Cardiac muscle cell (in vitro differentiated cells and primary cell): ENCODE measurements around the gene IP6K3. TPM values are rescaled to one million over a fixed set of nuclear protein-coding genes. Genes with fewer than 3 reads are reported as not detected.

Experiments used
- DNase-seq, 2 donors: peaks; one replicate each; pipeline versions ENCODE4 v3.0.0 to v3.0.0-alpha.2; 2010 to 2017; ENCODE audit warnings: low read depth in 1 of 2, low spot score in 1 of 2
- H3K27ac ChIP-seq: fragments of 200-600 bp; sonication (generic); 2 replicates; pipeline ENCODE4 v1.5.1; 2016
- H3K27me3 ChIP-seq: fragments of 200-600 bp; sonication (generic); 2 replicates; pipeline ENCODE4 v1.6.0; 2016; ENCODE audit warnings: control low read depth
- H3K36me3 ChIP-seq: fragments of 200-600 bp; sonication (generic); 2 replicates; pipeline ENCODE4 v1.5.1; 2016; ENCODE audit warnings: control low read depth
- H3K4me1 ChIP-seq: fragments of 200-600 bp; sonication (generic); 2 replicates; pipeline ENCODE4 v1.8.1; 2017; ENCODE audit warnings: low read depth, mild to moderate bottlenecking, mixed run types
- H3K4me3 ChIP-seq: fragments of 200-600 bp; sonication (generic); 2 replicates; pipeline ENCODE4 v1.5.1; 2016; ENCODE audit warnings: mild to moderate bottlenecking
- H3K9me3 ChIP-seq: fragments of 200-600 bp; sonication (generic); 2 replicates; pipeline ENCODE4 v1.5.1; 2017; ENCODE audit warnings: low read depth, mild to moderate bottlenecking, control low read depth
- CTCF ChIP-seq: IDR thresholded peaks from 2 replicates; pipeline ENCODE4 v1.5.1; 2012; ENCODE audit warnings: low read depth, mild to moderate bottlenecking, low read length
- polyA plus RNA-seq: library from polyadenylated mRNA; unstranded; fragments of >200 nt; fragmentation: Nextera tagmentation; extraction: Ambion mirVana; gene quantifications from 2 replicates; pipeline ENCODE4 v1.2.1, GENCODE V29; 2016
- total RNA-seq: library from RNA; depleted of rRNA; stranded (reverse); fragments of >200 nt; gene quantifications from 2 replicates; pipeline ENCODE4 v1.2.3, GENCODE V29; 2016

Gene IP6K3
- total and polyA plus RNA-seq, 2 experiments from 2014 or later: 2.9 to 5.0 TPM

- H3K27ac ChIP-seq: no peak overlapping the region
- peaks cover 60% of the 10 kb centered on the region for H3K36me3 ChIP-seq
- peaks cover 8% of the 10 kb centered on the region for H3K4me1 ChIP-seq
- no peak overlapping the region for H3K4me3 ChIP-seq
- no peaks in the 10 kb centered on the region for H3K27me3 ChIP-seq
- H3K9me3 ChIP-seq: no peaks in the 10 kb centered on the region
- DNase-seq: no peak
- TF ChIP-seq CTCF: no peak
Measured at GRCh38 chr6:33776764-33777163, 30.1 kb upstream of the IP6K3 start.

GRCh38 chr6:33776186-33776585 is 29.5 kb upstream of the IP6K3 start:
- Histone ChIP-seq H3K4me3 (no peak overlapping the region), H3K4me1 (peaks cover 3% of the 10 kb centered on the region), H3K9me3 (no peaks in the 10 kb centered on the region), H3K27ac (no peak overlapping the region), H3K36me3 (peaks cover 60% of the 10 kb centered on the region), H3K27me3 (no peaks in the 10 kb centered on the region)
- TF ChIP-seq CTCF: no peak
- no peak for DNase-seq

- Histone ChIP-seq H3K36me3 (peaks cover 60% of the 10 kb centered on the region), H3K27ac (no peak overlapping the region), H3K9me3 (no peaks in the 10 kb centered on the region), H3K4me3 (no peak overlapping the region), H3K27me3 (no peaks in the 10 kb centered on the region), H3K4me1 (no peaks in the 10 kb centered on the region)
- no peak for TF ChIP-seq CTCF
- DNase-seq: no peak
Measured at GRCh38 chr6:33774774-33775173, 28.1 kb upstream of the IP6K3 start.

GRCh38 chr6:33772902-33773472 is 26.3 kb upstream of the IP6K3 start:
- no peaks in the 10 kb centered on the region for H3K9me3 ChIP-seq
- TF ChIP-seq CTCF: no peak
- no peak overlapping the region for H3K27ac ChIP-seq
- no peaks in the 10 kb centered on the region for H3K4me1 ChIP-seq
- H3K36me3 ChIP-seq: peaks cover 42% of the 10 kb centered on the region
- no peak for DNase-seq
- H3K27me3 ChIP-seq: no peaks in the 10 kb centered on the region
- H3K4me3 ChIP-seq: no peak overlapping the region

- Histone ChIP-seq H3K27ac (no peak overlapping the region), H3K27me3 (no peaks in the 10 kb centered on the region), H3K9me3 (no peaks in the 10 kb centered on the region), H3K4me1 (no peaks in the 10 kb centered on the region), H3K4me3 (no peak overlapping the region), H3K36me3 (peaks cover 35% of the 10 kb centered on the region)
- no peak for TF ChIP-seq CTCF
- peak in 1 of 2 donors; percentile 40 for DNase-seq
Measured at GRCh38 chr6:33772082-33772830, 25.6 kb upstream of the IP6K3 start.
